HG02973 (cell line): ENCODE data around the gene TOM1L1.
A peak's percentile ranks its signal among the peaks of the same experiment; 100 is the strongest.

ENCODE experiments used
- ATAC-seq: cut with Tn5 transposase; IDR thresholded peaks from one replicate; pipeline ENCODE4 v1.9.1; 2021; ENCODE audit warnings: moderate library complexity; ENCODE audit not compliant: unreplicated experiment

TOM1L1 gene

GRCh38 chr17:54945231-54945630 is 44.6 kb downstream of the TOM1L1 start:
- ATAC-seq = no peak

- no peak for ATAC-seq
These were observed 45.0 kb downstream of the TOM1L1 start for GRCh38 chr17:54945671-54946070.

GRCh38 chr17:54947396-54947795 is 46.7 kb downstream of the TOM1L1 start:
- ATAC-seq = no peak

GRCh38 chr17:54948380-54948779 is 47.7 kb downstream of the TOM1L1 start:
- peak; percentile 50 for ATAC-seq

- ATAC-seq = no peak
These were observed 49.5 kb downstream of the TOM1L1 start for GRCh38 chr17:54950116-54950515.

GRCh38 chr17:54951286-54951685 is 50.6 kb downstream of the TOM1L1 start:
- ATAC-seq = no peak

- no peak for ATAC-seq
These were observed 56.1 kb downstream of the TOM1L1 start for GRCh38 chr17:54956791-54957190.

GRCh38 chr17:54967621-54968261 is 67.1 kb downstream of the TOM1L1 start:
- peak; percentile 20 for ATAC-seq

- peak; percentile 89 for ATAC-seq
These were observed 67.8 kb downstream of the TOM1L1 start, which contains the start of the genes COX11 and STXBP4 for GRCh38 chr17:54968262-54968987. COX11 (minus strand) TSS chr17:54968654; CDS start chr17:54968646, 8 bp downstream. STXBP4 (plus strand) TSS chr17:54968765; CDS start chr17:54986220, 17,455 bp downstream.

GRCh38 chr17:54968988-54969332 is 68.3 kb downstream of the TOM1L1 start:
- ATAC-seq = peak; percentile 21

- ATAC-seq = no peak
These were observed 69.3 kb downstream of the TOM1L1 start for GRCh38 chr17:54969658-54970572.

- ATAC-seq = no peak
These were observed 70.5 kb downstream of the TOM1L1 start for GRCh38 chr17:54971147-54971546.

- no peak for ATAC-seq
These were observed 71.2 kb downstream of the TOM1L1 start for GRCh38 chr17:54971901-54972300.

GRCh38 chr17:54972406-54973138 is 71.9 kb downstream of the TOM1L1 start:
- ATAC-seq = no peak

- no peak for ATAC-seq
These were observed 74.1 kb downstream of the TOM1L1 start for GRCh38 chr17:54974759-54975158.

GRCh38 chr17:54976316-54976715 is 75.7 kb downstream of the TOM1L1 start:
- ATAC-seq = no peak

- no peak for ATAC-seq
These were observed 77.1 kb downstream of the TOM1L1 start for GRCh38 chr17:54977744-54978143.

- ATAC-seq = no peak
These were observed 79.0 kb downstream of the TOM1L1 start for GRCh38 chr17:54979657-54980056.

- no peak for ATAC-seq
These were observed 79.7 kb downstream of the TOM1L1 start for GRCh38 chr17:54980375-54980774.

- no peak for ATAC-seq
These were observed 81.7 kb downstream of the TOM1L1 start for GRCh38 chr17:54982399-54982798.

GRCh38 chr17:54983260-54983659 is 82.6 kb downstream of the TOM1L1 start:
- ATAC-seq = peak; percentile 60
